OCI-LY3 (cell line): ENCODE results near the gene WWTR1.

ENCODE experiments used
- H2AFZ ChIP-seq: fragments of 200-600, 300-600 bp; shearing (Covaris generic); 2 replicates; pipeline ENCODE4 v1.6.0; 2014; ENCODE audit warnings: antibody characterized with exemption, low read depth, low read length
- H3K27ac ChIP-seq: fragments of 200-600, 300-600 bp; sonication (generic); 2 replicates; pipeline ENCODE4 v1.5.1; 2014; ENCODE audit warnings: mild to moderate bottlenecking, low read length, moderate library complexity, mixed read lengths
- H3K27me3 ChIP-seq: fragments of 200-600, 300-600 bp; sonication (generic); 2 replicates; pipeline ENCODE4 v1.6.1; 2014; ENCODE audit warnings: low read depth, low read length, mixed read lengths
- H3K36me3 ChIP-seq: fragments of 200-600, 300-600 bp; sonication (generic); replicated peaks from 2 replicates; pipeline ENCODE3; 2014; ENCODE audit warnings: low read depth, low read length, mixed read lengths
- H3K4me1 ChIP-seq: fragments of 300-600, 200-600 bp; sonication (generic); 2 replicates; pipeline ENCODE4 v1.6.1; 2014; ENCODE audit warnings: low read length, mixed read lengths
- H3K4me2 ChIP-seq: fragments of 200-600, 300-600 bp; sonication (generic); 2 replicates; pipeline ENCODE4 v1.6.1; 2014; ENCODE audit warnings: low read length, mixed read lengths
- H3K4me3 ChIP-seq: fragments of 300-600, 200-600 bp; sonication (generic); 2 replicates; pipeline ENCODE4 v1.5.1; 2014; ENCODE audit warnings: antibody characterized with exemption, mild to moderate bottlenecking, low read length, moderate library complexity
- H3K79me2 ChIP-seq: fragments of 300-600, 200-600 bp; shearing (Covaris generic); 2 replicates; pipeline ENCODE4 v1.6.1; 2014; ENCODE audit warnings: mild to moderate bottlenecking, low read length, mixed read lengths
- H3K9ac ChIP-seq: fragments of 300-600, 200-600 bp; shearing (Covaris generic); 2 replicates; pipeline ENCODE4 v1.6.0; 2014; ENCODE audit warnings: mild to moderate bottlenecking, low read length, moderate library complexity
- H3K9me3 ChIP-seq: fragments of 200-600, 300-600 bp; shearing (Covaris generic); 2 replicates; pipeline ENCODE4 v1.6.1; 2014; ENCODE audit warnings: low read length, mixed read lengths; ENCODE audit not compliant: insufficient read depth
- H4K20me1 ChIP-seq: fragments of 200-600, 300-600 bp; sonication (generic); 2 replicates; pipeline ENCODE4 v1.6.1; 2016; ENCODE audit warnings: low read length, mixed read lengths; ENCODE audit not compliant: insufficient read depth
- CTCF ChIP-seq: fragments of 200-600, 300-600 bp; sonication (generic); IDR thresholded peaks from 2 replicates; pipeline ENCODE4 v1.5.1; 2014; ENCODE audit warnings: antibody characterized with exemption, low read length, low read depth
- EZH2phosphoT487 ChIP-seq: fragments of 200-600 bp; shearing (Covaris generic); IDR thresholded peaks from 2 replicates; pipeline ENCODE4 v1.6.1; 2018; ENCODE audit warnings: antibody characterized with exemption, mixed run types, low read depth

WWTR1 gene

GRCh38 chr3:149497966-149498670, 159.7 kb downstream of the WWTR1 start:
- Histone ChIP-seq H4K20me1 (no peaks in the 10 kb centered on the region), H3K4me3 (no peak overlapping the region), H2AFZ (no peak overlapping the region), H3K27me3 (0 out of 2 replicates have a peak, but pooled peaks cover 8% of the 10 kb centered on the region), H3K9me3 (no peaks in the 10 kb centered on the region), H3K4me2 (no peak overlapping the region), H3K9ac (no peak overlapping the region), H3K79me2 (no peaks in the 10 kb centered on the region), H3K4me1 (peaks cover 16% of the 10 kb centered on the region), H3K36me3 (no peaks in the 10 kb centered on the region), H3K27ac (no peak overlapping the region)
- no peak for TF ChIP-seq CTCF
- TF ChIP-seq EZH2phosphoT487 = no peak

- H2AFZ ChIP-seq = no peak overlapping the region
- peaks cover 19% of the 10 kb centered on the region for H3K27me3 ChIP-seq
- no peak overlapping the region for H3K4me2 ChIP-seq
- no peaks in the 10 kb centered on the region for H4K20me1 ChIP-seq
- peaks cover 16% of the 10 kb centered on the region for H3K4me1 ChIP-seq
- H3K79me2 ChIP-seq = no peaks in the 10 kb centered on the region
- H3K9ac ChIP-seq = no peak overlapping the region
- no peak overlapping the region for H3K4me3 ChIP-seq
- H3K36me3 ChIP-seq = no peaks in the 10 kb centered on the region
- TF ChIP-seq EZH2phosphoT487 (no peak), CTCF (no peak)
- no peak overlapping the region for H3K27ac ChIP-seq
- no peaks in the 10 kb centered on the region for H3K9me3 ChIP-seq
These were observed 160.9 kb downstream of the WWTR1 start for GRCh38 chr3:149496891-149497290.

GRCh38 chr3:149495581-149496125, 162.2 kb downstream of the WWTR1 start:
- H3K36me3 ChIP-seq = no peaks in the 10 kb centered on the region
- TF ChIP-seq EZH2phosphoT487 = no peak
- no peak for TF ChIP-seq CTCF
- no peak overlapping the region for H3K9ac ChIP-seq
- no peak overlapping the region for H2AFZ ChIP-seq
- no peak overlapping the region for H3K27ac ChIP-seq
- no peak overlapping the region for H3K4me2 ChIP-seq
- H3K79me2 ChIP-seq = no peaks in the 10 kb centered on the region
- peaks cover 16% of the 10 kb centered on the region for H3K4me1 ChIP-seq
- no peaks in the 10 kb centered on the region for H3K9me3 ChIP-seq
- H3K4me3 ChIP-seq = no peak overlapping the region
- H4K20me1 ChIP-seq = no peaks in the 10 kb centered on the region
- peaks cover 25% of the 10 kb centered on the region for H3K27me3 ChIP-seq

- Histone ChIP-seq H3K27ac (no peak overlapping the region), H3K79me2 (no peaks in the 10 kb centered on the region), H2AFZ (no peak overlapping the region), H3K4me2 (no peak overlapping the region), H4K20me1 (no peaks in the 10 kb centered on the region), H3K36me3 (no peaks in the 10 kb centered on the region), H3K4me3 (no peak overlapping the region), H3K4me1 (peaks cover 16% of the 10 kb centered on the region), H3K9ac (no peak overlapping the region), H3K27me3 (peaks cover 31% of the 10 kb centered on the region), H3K9me3 (no peaks in the 10 kb centered on the region)
- TF ChIP-seq CTCF = no peak
- no peak for TF ChIP-seq EZH2phosphoT487
These were observed 162.9 kb downstream of the WWTR1 start for GRCh38 chr3:149494759-149495580.
